ENCODE data around the gene PAMR1.
"Not testable (repeated sequence)": the region's sequence is repeated elsewhere in the genome, so short reads cannot be mapped to it uniquely, and the experiment has no call there.

The PAMR1 gene, protein sequence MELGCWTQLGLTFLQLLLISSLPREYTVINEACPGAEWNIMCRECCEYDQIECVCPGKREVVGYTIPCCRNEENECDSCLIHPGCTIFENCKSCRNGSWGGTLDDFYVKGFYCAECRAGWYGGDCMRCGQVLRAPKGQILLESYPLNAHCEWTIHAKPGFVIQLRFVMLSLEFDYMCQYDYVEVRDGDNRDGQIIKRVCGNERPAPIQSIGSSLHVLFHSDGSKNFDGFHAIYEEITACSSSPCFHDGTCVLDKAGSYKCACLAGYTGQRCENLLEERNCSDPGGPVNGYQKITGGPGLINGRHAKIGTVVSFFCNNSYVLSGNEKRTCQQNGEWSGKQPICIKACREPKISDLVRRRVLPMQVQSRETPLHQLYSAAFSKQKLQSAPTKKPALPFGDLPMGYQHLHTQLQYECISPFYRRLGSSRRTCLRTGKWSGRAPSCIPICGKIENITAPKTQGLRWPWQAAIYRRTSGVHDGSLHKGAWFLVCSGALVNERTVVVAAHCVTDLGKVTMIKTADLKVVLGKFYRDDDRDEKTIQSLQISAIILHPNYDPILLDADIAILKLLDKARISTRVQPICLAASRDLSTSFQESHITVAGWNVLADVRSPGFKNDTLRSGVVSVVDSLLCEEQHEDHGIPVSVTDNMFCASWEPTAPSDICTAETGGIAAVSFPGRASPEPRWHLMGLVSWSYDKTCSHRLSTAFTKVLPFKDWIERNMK

DNA sequence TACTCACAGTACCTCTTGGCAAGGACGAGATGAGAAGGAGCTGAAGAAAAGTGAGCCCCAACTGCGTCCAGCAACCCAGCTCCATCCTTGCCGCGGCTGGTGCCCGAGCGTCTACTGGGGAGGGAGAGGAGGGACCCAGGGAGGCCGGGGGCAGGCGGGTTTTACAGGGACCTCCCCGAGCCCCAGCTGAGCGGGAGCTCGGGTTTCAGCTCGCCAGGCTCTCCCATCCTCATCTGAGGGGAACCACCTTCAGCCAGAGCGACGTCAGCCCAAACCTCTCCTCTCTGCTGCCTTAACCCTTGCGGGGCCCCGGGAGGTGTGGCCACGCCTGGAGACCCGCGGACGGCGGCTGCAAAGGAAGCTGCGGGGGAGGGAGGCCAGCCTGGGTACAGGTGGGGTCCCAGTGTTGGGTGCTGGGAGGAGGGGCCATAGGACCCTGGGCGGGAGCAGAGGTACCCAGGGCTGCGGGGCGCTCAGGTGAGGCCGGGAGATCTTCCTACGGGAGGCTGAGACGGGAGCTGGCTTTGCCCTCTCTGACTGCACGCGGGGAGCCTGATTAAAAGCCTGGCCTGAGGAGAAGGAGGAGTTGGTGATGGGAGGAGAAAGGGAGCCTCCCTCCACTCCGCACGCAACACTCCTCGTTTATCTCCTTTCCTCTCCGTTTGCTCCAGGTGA, at the start of gene PAMR1:
TSS of gene PAMR1 (minus strand) at position 116 of the 675 bp plus-strand sequence. CDS start at position 85, 31 bp downstream.
- DNase-seq, result peak; percentile 41

DNA sequence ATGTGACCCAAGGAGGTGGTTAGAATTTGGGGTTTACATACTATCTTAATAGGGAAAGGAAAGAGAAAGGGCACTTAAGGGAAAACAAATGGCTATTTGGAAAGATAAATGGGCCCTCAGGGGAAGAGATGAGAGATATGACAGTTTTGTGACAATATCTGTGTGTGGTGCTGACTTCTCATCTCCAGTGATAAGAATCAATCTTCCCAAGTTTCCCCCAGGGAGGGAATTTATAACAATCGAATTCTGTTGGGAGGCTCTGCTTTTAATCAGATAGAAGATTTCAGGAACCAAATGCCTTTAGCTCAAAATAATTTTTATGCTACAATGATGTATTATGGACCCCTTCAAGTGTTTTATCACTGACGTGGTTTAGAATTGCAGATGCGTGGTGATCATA, 46.3 kb upstream of the PAMR1 start:
- DNase-seq, result no peak

DNA sequence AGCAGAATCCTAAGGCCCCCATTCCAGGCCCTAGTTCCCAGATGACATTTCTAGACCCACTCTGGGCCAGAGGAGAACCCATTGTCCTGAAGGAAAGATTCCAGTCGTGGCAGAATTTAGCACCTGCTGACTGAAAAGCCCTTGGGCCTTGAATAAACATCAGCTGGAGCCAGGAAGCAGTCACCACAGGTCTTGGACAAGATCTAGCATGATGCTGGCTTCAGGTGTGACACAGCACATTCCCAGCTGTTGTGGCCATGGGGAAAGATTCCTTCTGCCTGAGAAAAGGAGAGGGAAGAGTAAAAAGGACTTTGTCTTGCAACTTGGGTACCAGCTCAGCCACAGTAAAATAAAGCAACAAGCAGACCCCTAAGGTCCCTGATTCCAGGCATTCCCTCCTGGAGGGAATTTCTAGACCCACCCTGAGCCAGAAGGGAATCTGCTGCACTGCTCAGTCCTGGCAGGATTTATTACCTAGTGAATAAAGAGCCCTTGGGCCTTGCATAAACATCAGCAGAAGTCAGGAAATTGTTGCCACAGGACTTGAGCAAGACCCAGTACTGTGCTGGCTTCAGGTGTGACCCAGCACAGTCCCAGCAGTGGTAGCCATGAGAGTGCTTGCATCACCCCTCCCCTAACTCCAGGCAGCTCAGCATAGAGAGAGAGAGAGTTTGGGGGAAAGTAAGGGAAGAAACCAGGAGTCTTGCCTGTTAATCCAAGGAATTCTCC, 42.5 kb upstream of the PAMR1 start:
- peak; percentile 7 for DNase-seq

DNA sequence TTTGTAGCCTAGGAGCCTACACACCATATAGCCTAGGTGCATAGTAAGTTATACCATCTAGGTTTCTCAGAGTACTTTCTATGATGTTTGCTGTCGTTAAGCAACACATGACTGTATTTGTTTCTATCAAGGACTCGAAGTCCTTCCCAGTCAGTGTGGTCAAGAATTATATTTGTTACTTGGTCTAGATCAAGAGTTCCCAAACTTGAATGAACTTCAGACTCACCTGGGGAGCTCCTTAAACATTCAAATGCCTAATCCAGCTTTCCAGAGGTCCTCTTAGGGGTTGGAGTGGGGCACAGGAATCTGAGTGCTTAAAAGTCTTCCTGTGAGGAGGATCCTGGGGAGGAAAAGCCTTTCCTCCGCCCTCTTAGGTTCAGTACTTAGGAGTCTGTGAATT, 41.5 kb upstream of the PAMR1 start:
- DNase-seq, result no peak

DNA sequence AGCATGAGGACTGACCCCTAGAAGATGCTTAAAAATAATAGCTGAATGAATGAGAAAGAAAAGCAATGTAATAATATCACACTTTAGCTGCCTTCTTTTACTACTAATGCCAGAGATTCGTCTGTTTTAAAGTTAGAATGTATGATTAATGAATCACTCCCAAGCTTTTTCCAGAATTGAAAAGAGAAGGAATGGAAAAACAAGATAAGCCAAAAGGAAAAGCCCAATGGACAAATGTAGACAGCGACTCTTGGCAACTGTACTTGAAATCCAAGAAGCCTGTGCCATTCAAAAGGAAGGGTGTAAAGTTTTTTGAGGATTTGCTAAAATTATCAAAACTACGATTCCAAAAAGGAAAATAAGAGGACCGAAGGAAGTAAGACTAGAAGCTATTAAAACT, 40.8 kb upstream of the PAMR1 start:
- DNase-seq, result no peak

DNA sequence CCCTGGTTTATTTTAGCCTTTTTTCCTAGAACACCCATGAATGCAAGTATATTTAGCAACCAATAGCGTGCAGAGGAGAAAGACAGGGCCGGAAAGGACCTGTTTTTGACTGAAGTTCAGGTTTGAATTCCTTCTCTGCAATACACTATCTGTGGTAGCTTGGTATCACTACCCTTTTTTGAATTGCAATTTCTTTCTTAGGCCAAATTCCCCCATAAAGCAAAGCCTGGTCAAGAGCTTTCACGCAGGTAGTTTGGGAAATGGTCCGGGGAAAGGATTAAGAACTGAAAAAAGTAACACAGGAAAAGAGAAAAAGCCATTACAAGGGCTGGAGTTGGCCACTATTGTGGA, 38.8 kb upstream of the PAMR1 start:
- no peak for DNase-seq

DNA sequence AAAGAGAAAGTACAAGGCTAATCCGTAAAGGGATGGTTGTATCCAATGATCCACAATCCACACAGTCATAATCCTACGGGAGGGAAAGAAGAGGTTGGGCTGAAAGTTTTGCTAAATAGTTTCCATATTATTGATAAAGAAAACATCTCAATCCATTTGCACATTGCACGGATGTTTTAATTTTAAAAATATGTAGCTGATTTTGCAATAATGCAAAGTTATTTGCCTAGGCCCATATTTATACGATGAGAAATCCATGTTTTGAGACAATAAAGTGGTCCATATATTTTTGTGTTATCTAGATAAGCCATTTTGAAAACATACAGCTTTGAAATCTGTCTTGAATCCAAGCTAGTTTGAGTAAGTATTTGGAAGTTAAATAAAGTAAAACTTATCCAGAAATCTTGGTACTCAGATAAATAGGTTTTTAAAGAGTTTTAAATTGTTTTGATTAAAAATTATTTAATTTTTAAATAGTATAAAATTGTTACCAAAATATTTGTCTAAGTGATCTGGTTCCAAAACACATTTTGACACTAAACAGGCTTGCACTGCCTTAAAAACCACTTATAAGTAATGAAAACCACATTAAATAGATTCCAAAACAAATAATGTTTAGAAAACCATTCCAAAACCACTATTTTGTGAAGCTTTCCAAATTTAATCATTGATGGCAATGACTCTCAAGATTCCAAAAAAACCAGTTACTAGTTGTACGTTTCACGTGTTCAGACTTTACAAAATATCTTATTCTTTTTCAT, 38.2 kb upstream of the PAMR1 start:
- DNase-seq, result no peak

DNA sequence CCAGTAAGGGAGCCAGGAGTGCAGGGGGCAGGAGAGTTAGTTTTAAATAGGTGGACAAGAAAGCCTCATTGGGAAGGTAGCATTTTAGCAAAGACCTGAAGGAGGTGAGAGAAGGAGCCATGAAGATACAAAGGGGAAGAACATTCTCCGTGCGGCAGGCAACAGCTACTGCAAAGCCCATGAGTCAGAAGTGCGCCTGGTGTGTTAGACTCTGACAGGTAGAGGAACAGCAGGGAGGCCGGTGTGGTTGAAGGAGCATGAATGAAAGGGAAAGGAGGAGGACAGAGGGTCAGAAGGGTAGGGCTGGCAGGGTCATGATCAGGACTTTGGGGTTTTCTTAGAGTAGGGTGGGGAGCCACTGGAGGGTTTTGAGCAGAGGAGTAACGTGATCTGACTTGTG, 34.5 kb upstream of the PAMR1 start:
- no peak for DNase-seq

DNA sequence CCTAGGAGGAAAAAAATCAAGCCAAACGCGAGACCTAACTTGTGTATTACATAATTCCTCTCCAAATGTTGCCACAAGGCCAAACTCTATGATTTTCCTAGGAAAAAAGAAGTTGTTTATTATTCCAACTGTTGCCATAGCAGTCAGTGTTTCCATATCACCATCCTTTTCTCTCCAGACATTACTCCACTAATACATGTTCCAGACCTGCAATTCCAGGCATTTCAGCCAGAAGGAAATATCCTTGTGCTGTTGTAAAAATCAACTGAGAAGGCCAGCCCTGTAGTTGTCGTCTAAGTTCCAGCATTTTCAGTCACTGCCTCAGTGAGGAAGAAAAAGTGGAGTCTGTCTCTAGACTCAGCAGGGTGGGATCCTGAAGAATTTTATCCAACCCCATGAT, 33.1 kb upstream of the PAMR1 start:
- DNase-seq, result no peak

DNA sequence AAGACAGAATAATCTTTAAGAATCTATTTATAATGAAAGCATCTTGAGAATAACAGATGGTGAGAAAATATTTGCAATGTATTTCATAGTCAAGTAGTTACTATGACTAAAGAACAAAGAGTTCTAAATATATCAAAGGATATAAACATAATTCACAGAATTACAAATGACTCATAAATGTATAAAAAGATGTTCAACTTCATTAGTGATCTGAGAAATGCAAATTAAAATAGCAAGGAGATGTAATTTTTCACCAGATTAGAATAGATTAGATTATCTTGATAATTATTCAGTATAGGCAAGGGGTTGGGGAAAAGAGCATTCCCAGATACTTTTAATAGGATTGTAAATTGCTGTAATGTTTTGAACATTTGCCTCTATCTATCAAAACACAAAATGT, 30.1 kb upstream of the PAMR1 start:
- no peak for DNase-seq

DNA sequence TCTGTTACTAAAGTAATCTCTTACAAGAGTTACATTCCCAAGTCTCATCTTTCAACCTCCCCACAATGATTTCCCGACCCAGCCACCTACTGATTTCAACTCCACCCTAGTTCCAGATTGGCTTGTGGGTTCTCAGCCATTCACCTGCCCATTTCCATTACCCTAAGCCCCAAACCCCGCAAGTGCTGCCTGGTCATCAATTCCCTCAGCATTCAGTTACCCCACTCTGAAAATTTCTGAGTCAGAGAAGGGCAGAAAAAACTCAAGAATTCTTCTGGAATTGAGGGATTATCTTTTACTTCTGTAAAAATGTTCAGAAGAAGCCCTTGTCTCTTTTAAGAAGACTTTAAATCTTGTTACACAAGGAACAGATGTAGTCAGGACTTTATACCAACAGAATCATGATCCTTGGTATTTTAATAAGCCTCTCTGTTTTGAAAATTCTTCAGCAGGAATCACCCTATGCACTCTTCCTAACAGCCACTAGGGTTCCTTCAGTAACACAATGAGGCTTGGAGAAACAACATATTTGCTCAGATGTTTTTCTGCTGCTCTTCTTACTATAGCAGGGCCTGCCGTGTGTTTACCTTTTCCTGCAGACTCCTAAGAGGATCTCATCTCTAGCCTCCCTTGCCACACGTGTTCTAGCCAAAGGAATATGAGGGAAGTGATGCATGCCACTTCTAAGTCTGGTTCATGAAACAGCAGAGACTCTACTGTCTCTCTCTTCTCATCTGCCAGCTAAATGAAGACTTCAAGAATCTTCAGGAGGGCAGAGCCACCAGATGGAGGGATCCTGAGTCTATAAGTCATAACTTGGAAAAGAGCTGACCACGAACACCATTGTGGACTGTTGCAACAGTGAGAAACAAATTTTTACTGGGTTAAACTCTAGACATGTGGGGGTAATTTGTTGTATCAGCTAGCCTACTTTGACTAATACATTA, 29.3 kb upstream of the PAMR1 start:
- DNase-seq, result no peak

DNA sequence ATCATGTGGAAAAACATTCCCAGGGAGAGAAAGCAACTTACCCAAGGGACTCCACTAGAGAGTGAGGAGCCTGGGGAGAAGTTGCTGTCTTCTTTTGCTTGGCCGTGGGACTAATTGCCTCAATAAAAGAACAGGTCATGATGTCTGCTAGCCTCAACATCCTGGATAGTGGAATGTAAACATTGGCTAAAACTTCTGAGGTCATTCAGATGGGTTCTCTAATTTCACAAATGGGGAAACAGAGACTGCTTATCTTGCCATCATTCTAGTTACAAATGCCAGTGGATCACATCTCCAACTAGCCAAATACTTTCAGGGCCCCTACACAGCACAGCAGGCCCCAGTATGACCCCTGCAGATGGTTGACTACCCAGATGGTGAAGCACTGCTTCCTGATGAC, 28.4 kb upstream of the PAMR1 start:
- no peak for DNase-seq

DNA sequence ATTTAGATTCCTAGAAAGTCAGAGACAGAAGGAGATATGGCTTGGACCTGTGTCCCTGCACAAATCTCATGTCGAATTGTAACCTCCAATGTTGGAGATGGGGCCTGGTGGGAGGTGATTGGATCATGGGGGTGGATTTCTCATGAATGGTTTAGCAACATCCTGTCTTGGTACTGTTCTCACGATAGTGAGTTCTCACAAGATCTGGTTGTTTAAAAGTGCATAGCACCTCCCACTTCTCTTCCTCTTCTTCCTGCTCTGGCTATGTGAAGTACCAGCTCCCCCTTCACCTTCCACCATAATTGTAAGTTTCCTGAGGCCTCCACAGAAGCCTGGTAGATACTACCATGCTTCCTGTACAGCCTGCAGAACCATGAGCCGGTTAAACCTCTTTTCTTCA, 27.6 kb upstream of the PAMR1 start:
- DNase-seq, result no peak

DNA sequence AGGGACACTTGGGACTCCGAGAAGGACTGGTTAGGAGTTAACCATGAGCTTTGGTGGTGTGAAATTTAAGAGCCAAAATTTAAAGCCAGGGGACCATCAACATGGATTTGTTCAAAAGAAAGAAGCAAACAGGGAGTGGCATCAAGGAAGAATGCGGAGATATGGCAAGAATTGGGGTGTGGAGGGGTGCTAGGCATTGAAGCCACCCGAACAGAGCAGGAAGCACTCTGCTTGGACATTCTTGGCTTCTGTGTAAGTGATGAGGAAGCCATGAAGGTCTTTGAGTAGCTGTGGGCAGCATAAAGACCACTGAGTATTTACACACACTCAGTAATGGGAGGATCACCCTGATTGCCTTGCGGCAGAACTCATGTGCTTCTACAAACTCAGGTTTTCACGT, 27.2 kb upstream of the PAMR1 start:
- no peak for DNase-seq

DNA sequence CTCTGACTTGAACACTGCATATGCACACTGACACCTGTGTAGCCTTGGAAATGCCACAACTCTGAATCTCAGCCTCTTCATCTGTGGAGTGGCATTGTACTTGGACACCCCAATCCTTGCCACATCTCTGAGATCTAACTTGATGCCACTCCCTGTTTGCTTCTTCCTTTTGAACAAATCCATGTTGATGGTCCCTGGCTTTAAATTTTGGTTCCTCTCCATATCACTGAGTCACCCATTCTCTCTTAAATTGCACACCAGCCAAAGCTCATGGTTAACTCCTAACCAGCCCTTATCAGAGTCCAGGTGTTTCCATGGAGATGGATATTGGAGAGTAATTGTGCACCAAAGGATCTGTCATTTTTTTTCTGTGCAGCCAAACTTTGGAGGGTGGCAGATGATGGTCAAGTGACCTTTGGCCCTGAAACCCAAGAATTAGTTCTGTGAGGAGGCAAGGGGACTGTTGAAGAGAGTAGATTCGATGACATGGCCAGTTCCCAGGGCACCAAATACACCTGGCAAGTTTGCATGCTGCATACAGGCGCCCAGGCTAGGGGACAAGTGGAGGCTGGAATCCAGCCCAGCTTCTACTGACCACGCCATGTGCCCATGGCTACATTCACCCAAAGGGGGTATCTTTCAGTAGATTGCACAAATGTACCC, 25.1 kb upstream of the PAMR1 start:
- no peak for DNase-seq

DNA sequence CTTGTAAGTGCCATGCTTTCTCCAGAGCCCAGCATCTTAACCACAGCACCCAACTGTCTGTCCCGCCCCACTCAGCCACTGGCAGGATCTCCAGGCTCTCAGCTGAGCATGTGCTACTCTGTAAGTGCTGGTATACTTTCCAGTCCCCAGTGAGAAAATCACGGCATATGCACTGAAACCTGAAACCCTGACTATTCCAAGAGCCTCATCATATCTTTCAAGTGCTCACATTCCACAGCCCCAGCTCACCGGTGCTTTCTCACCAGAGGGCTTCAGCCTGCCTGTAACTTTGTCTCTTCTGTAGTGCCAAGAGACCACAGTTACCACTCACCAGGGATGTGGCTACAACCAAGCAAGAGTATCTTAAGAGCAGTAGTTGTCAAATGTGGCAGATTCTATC, 24.4 kb upstream of the PAMR1 start:
- DNase-seq, result peak; percentile 44

DNA sequence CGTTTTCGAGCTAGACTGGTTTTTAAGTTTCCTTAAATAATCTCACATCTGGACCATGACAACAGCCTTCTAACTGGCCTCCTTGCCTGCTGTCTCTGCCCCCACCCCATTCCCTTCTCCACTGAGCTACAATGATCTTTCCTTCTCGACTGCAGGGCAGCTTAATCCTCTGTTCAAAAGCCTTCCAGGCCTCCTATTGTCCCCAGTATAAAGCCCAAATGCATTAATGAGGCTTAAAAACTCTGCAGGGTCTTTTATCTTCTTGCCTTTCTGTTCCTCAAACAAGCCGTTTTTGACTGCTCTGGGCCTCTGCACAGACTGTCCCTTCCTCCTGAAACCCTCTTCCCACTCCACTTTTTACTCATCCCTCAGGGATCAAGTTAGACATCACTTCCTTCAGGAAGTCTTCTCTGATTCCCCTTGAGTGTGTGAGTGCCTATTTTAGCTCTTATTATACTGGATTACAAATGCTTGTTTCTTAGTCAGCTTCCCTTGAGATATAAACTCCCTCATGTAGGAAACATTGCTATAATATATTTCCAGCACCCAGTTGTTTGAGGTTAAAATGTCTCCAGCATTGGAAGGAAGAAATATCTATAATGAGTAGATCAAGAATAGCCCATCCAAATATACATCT, 23.6 kb upstream of the PAMR1 start:
- DNase-seq, result no peak

DNA sequence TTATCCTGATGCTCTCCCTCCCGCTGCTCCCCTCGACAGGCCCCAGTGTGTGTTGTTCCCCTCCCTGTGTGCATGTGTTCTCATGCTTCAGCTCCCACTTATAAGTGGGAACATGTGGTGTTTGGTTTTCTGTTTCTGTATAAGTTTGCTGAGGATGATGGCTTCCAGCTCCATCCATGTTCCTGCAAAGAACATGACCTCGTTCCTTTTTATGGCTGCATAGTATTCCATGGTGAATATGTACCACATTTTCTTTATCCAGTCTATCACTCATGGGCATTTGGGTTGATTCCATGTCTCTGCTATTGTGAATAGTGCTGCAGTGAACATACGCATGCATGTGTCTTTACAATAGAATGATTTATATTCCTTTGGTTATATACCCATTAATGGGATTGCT, 22.6 kb upstream of the PAMR1 start:
- not testable (repeated sequence) for DNase-seq

DNA sequence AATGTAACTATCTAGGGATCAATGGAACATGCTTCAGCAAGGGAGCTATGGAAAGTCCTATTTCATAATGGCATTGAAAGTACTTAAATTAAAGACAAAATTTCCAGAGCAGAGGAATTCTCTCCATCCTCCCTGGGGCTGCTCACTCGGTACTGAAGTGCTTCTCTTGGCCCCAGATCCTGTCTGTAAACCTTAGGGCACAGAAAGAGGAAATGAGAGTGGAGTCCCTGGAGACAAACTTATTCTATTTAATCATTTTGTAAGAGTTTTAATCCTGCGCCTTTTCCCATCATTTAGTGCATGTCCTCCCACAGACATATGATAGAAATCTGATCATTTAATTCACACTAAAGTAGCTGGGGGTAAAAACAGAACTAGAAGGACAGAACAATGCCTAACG, 20.9 kb upstream of the PAMR1 start:
- DNase-seq, result no peak

DNA sequence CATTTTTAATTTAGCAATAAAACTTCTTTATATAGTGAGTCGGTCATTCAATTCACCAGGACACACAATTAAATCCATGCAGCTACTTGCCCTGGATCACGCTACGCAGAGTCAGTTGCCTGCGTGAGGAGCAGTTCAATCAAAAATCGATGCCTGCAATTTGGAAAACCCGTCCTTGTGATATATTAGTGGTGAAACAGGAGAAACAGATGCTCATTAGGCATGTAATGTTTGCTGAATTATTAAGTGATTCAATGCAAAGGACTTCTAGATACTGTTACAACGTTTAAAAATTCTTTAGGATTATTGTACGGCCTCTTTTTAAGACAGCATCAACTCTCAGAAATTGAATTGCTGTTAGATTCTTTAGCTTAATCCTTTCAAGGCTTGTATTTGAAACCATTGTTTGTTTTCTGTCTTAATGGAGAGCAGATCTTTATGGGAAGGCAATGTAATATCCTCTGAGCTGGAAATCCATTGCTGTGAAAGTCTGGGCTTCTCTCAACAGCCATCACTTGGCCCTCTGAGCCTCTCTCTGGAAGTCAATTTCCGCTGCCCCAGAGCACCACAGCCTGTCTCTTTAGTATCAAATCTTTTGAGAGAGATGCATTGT, 20.1 kb upstream of the PAMR1 start:
- no peak for DNase-seq

Measured in DMS79 treated with DMSO at 0.1 percent for 48 hours (cell line).